DND-41 (cell line): ENCODE results near the gene MYL6B.

ENCODE experiments used
- EZH2 ChIP-seq: IDR thresholded peaks from 3 replicates; pipeline ENCODE4 v1.6.1; 2012; ENCODE audit warnings: borderline replicate concordance, low read depth, mild to moderate bottlenecking, moderate library complexity, low read length, inconsistent platforms; ENCODE audit not compliant: severe bottlenecking
- TF ChIP-seq, protein P1 (sequence below): IDR thresholded peaks from 2 replicates; pipeline ENCODE4 v1.5.1; 2012; ENCODE audit warnings: borderline replicate concordance, low read length, moderate library complexity, mild to moderate bottlenecking; ENCODE audit not compliant: poor library complexity, severe bottlenecking; ENCODE audit errors: extremely low read depth

DNA sequence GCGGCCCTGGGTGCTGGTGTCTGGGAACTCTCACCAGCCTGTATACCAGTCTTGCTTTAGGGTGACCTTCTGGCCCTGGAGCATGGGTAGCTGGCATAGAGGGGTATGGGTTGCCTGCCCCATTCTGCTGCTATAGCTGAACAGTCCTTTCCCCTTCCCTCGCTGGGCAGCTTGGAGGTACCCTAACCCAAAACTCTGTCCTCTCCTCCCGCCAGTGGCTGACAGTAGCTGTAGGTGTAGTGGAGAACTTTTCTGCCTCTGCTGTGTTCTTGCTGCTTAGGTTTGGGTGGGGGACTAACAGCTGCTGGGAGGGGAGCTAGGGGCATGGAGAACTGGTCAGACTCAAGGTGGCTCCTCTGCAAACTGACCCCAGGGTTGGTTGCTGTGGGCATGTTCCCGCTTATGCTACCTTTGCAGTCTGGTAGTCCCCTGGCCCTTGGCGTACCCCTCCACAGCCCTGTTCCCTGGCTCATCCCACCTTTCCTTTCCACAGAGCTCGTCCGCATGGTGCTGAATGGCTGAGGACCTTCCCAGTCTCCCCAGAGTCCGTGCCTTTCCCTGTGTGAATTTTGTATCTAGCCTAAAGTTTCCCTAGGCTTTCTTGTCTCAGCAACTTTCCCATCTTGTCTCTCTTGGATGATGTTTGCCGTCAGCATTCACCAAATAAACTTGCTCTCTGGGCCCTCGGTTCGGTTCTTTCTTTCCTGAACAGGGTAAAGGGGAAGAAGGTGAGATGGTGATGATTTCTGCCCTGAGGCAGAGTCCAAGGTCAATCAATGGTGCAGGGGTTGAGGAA, 8.7 kb downstream of the MYL6B start:
- TF ChIP-seq, protein P1, sequence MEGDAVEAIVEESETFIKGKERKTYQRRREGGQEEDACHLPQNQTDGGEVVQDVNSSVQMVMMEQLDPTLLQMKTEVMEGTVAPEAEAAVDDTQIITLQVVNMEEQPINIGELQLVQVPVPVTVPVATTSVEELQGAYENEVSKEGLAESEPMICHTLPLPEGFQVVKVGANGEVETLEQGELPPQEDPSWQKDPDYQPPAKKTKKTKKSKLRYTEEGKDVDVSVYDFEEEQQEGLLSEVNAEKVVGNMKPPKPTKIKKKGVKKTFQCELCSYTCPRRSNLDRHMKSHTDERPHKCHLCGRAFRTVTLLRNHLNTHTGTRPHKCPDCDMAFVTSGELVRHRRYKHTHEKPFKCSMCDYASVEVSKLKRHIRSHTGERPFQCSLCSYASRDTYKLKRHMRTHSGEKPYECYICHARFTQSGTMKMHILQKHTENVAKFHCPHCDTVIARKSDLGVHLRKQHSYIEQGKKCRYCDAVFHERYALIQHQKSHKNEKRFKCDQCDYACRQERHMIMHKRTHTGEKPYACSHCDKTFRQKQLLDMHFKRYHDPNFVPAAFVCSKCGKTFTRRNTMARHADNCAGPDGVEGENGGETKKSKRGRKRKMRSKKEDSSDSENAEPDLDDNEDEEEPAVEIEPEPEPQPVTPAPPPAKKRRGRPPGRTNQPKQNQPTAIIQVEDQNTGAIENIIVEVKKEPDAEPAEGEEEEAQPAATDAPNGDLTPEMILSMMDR, result no peak
- no peak for TF ChIP-seq EZH2
